Ishikawa (cell line): ENCODE results near the gene KRT222.

Experiments
- CEBPB ChIP-seq: IDR thresholded peaks from 2 replicates; pipeline ENCODE4 v1.6.1; 2012
- CREB1 ChIP-seq: IDR thresholded peaks from 2 replicates; pipeline ENCODE4 v1.6.1; 2012; ENCODE audit warnings: low read depth
- EP300 ChIP-seq: IDR thresholded peaks from 2 replicates; pipeline ENCODE4 v1.6.1; 2012; ENCODE audit warnings: borderline replicate concordance
- FOXM1 ChIP-seq: IDR thresholded peaks from 2 replicates; pipeline ENCODE4 v1.6.1; 2012; ENCODE audit warnings: low read depth, borderline replicate concordance
- NFIC ChIP-seq: IDR thresholded peaks from 2 replicates; pipeline ENCODE4 v1.6.1; 2012
- TAF1 ChIP-seq: IDR thresholded peaks from 2 replicates; pipeline ENCODE4 v1.6.1; 2012; ENCODE audit warnings: low read depth, mild to moderate bottlenecking
- TCF12 ChIP-seq: IDR thresholded peaks from 2 replicates; pipeline ENCODE4 v1.6.1; 2012; ENCODE audit warnings: low read depth
- TF ChIP-seq, protein P1 (sequence below): IDR thresholded peaks from 2 replicates; pipeline ENCODE4 v1.6.1; 2012; ENCODE audit warnings: low read depth, mild to moderate bottlenecking
- TF ChIP-seq, protein P2 (sequence below): IDR thresholded peaks from 2 replicates; pipeline ENCODE4 v1.6.1; 2012

DNA sequence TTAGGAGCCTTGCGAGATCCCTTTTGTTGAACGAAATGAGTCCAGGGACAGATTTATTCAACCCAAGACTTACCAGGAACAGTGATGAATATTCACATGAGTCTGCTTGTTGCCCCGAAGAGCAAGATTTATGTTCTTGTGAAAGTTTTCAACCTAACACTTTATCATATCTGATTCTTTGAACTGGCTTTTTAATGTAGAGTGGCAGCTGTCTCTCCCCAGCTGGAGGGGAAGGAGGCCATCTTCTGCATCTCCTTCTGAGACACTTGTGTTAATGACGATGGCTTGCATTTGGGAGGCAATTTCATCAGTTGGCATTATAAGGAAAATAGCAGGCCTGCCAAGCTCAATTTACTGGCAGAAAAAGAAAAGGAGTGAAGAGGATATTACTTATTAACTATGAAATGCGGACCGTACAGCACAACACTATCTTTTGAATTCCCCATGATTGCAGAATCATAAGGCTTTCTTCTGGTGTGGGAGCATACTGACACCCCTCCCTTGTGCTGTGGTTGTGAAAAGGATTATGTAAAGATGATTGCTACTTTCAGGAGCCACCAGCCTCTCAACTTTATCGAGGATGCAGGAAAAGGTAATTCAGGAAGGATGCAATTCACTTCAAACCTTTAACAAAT, 53.0 kb downstream of the KRT222 start:
- no peak for TF ChIP-seq EP300
- TF ChIP-seq FOXM1: no peak
- no peak for TF ChIP-seq NFIC
- no peak for TF ChIP-seq CREB1
- TF ChIP-seq, protein P1, sequence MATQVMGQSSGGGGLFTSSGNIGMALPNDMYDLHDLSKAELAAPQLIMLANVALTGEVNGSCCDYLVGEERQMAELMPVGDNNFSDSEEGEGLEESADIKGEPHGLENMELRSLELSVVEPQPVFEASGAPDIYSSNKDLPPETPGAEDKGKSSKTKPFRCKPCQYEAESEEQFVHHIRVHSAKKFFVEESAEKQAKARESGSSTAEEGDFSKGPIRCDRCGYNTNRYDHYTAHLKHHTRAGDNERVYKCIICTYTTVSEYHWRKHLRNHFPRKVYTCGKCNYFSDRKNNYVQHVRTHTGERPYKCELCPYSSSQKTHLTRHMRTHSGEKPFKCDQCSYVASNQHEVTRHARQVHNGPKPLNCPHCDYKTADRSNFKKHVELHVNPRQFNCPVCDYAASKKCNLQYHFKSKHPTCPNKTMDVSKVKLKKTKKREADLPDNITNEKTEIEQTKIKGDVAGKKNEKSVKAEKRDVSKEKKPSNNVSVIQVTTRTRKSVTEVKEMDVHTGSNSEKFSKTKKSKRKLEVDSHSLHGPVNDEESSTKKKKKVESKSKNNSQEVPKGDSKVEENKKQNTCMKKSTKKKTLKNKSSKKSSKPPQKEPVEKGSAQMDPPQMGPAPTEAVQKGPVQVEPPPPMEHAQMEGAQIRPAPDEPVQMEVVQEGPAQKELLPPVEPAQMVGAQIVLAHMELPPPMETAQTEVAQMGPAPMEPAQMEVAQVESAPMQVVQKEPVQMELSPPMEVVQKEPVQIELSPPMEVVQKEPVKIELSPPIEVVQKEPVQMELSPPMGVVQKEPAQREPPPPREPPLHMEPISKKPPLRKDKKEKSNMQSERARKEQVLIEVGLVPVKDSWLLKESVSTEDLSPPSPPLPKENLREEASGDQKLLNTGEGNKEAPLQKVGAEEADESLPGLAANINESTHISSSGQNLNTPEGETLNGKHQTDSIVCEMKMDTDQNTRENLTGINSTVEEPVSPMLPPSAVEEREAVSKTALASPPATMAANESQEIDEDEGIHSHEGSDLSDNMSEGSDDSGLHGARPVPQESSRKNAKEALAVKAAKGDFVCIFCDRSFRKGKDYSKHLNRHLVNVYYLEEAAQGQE: no peak
- TF ChIP-seq, protein P2, sequence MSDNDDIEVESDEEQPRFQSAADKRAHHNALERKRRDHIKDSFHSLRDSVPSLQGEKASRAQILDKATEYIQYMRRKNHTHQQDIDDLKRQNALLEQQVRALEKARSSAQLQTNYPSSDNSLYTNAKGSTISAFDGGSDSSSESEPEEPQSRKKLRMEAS: no peak
- no peak for TF ChIP-seq TCF12
- no peak for TF ChIP-seq CEBPB
- TF ChIP-seq TAF1: no peak
